ENCODE results near the gene COX7B2. TPM values are rescaled to one million over a fixed set of nuclear protein-coding genes. Genes with fewer than 3 reads are reported as not detected.

The COX7B2 gene
- total RNA-seq, 1 experiment from 2014 or later, result not detected

DNA sequence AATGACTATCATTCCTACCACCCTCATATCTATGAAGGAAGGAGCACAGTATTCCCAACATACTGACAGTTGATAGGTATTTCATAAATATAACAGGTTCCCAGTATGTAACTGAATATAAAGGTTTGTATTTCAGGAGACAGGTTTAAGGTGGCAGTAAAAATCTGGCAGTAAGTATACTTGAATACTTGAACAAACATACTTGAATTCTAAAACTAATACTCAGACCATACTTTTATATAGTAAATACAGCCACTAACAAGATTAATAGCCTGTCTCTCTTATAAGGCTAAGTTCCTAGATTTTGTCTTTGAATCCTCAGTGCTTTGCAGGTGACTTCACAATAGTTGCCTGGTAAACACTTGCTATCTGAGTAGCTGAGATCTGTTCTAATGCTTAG lies 46.6 kb upstream of the COX7B2 start:
- Histone ChIP-seq H2AFZ (ENCODE audit: low read depth, low read length, poor library complexity, severe bottlenecking) (no peak overlapping the region), H3K4me2 (ENCODE audit: low read length) (no peak overlapping the region), H3K27ac (ENCODE audit: low read depth, low read length) (no peak overlapping the region), H3K9me3 (ENCODE audit: control insufficient read depth in 1 of 2, insufficient read depth in 1 of 2, low read depth in 1 of 2, low read length in 2 of 2) (no peaks in the 10 kb centered on the region), H3K27me3 (ENCODE audit: insufficient read depth, low read length) (no peaks in the 10 kb centered on the region), H3K9ac (ENCODE audit: low read length) (no peak overlapping the region), H3K9me2 (ENCODE audit: insufficient read depth) (no peaks in the 10 kb centered on the region), H3K36me3 (ENCODE audit: control insufficient read depth in 1 of 2, insufficient read depth in 2 of 2, low read length in 2 of 2) (no peaks in the 10 kb centered on the region), H3K79me2 (ENCODE audit: insufficient read depth, low read length) (no peaks in the 10 kb centered on the region), H3K4me3 (replicated peaks in 1 of 2; ENCODE audit: low read depth in 1 of 2, low read length in 2 of 2) (no peak overlapping the region), H4K20me1 (ENCODE audit: insufficient read depth) (no peaks in the 10 kb centered on the region; the same call in 1 of the 2 replicates), H3K4me1 (ENCODE audit: control insufficient read depth in 1 of 2, insufficient read depth in 2 of 2, low read length in 2 of 2) (no peaks in the 10 kb centered on the region)
- RAD21 ChIA-PET (ENCODE audit: low non-redundant PET in 1 of 2, low total read pairs in 2 of 2, uncharacterized antibody in 2 of 2, unreplicated experiment in 2 of 2), result no interaction called here
- no TSS peak for BruUV-seq (replicated peaks)
- DNase-seq (ENCODE audit: low read depth, low spot score) (no peak), ATAC-seq (no peak)
- intact Hi-C loops (cut with micrococcal nuclease), result no loop called here
- TF ChIP-seq RAD21 (IDR thresholded peaks at IDR 0.05; ENCODE audit: low read depth), result no peak
- TF ChIP-seq TCF7L2 (IDR thresholded peaks at IDR 0.05; ENCODE audit: borderline replicate concordance, extremely low read depth, insufficient read depth, insufficient read length), result no peak
- no peak for TF ChIP-seq SP1 (IDR thresholded peaks at IDR 0.05; ENCODE audit: low read depth)
- no peak for TF ChIP-seq REST (IDR thresholded peaks at IDR 0.05; ENCODE audit: low read depth)
- TF ChIP-seq YY1 (IDR thresholded peaks at IDR 0.05; ENCODE audit: extremely low read depth, insufficient replicate concordance, low read depth, low read length), result no peak
- TF ChIP-seq CEBPB (IDR thresholded peaks at IDR 0.05; ENCODE audit: low read depth), result no peak
- no peak for TF ChIP-seq CTCF (IDR thresholded peaks at IDR 0.05 in 2 of 3, conservative IDR thresholded peaks at IDR 0.05 in 1 of 3; ENCODE audit: borderline replicate concordance in 1 of 3, insufficient read depth in 1 of 3, low read depth in 2 of 3, low read length in 2 of 3)
- CTCF ChIA-PET, result no interaction called here
- POLR2A ChIA-PET, result no interaction called here

All from HCT116 (cell line).